Stomach (tissue), 4 donors: Measurements from ENCODE around the gene DPH5.

Source experiments
- CTCF ChIP-seq, 7 experiments: fragments of 450-650 bp in 4 of 7; fragments of 200-600 bp in 3 of 7; sonication (generic) in 3 of 7; IDR thresholded peaks; one replicate each; pipeline ENCODE4 v1.5.1; 2016 to 2019; ENCODE audit warnings: antibody characterized with exemption in 7 of 7, control low read depth in 2 of 7, mild to moderate bottlenecking in 1 of 7
- POLR2A ChIP-seq, 4 donors: fragments of 450-650 bp; IDR thresholded peaks; one replicate each; pipeline ENCODE4 v1.6.1; 2016; ENCODE audit warnings: antibody characterized with exemption in 4 of 4, control low read depth in 2 of 4, mild to moderate bottlenecking in 1 of 4, moderate library complexity in 1 of 4

- no peak for TF ChIP-seq CTCF (IDR thresholded peaks at IDR 0.05)
- TF ChIP-seq POLR2A (IDR thresholded peaks at IDR 0.05) = no peak
Observed at GRCh38 chr1:100941098-100941527, 84.5 kb downstream of the DPH5 start.
